GM12875 (cell line): Measurements from ENCODE around the gene NCOR1.

Source experiments
- H3K4me3 ChIP-seq: one replicate; pipeline ENCODE4 v1.5.1; 2011; ENCODE audit warnings: low read depth, low read length, control low read depth
- TF ChIP-seq, protein P1 (sequence below): IDR thresholded peaks from 2 replicates; pipeline ENCODE4 v1.5.1; 2011; ENCODE audit warnings: low read depth, mild to moderate bottlenecking, control low read depth, inconsistent platforms, low read length, moderate library complexity, borderline replicate concordance; ENCODE audit not compliant: insufficient read depth

NCOR1 gene

DNA sequence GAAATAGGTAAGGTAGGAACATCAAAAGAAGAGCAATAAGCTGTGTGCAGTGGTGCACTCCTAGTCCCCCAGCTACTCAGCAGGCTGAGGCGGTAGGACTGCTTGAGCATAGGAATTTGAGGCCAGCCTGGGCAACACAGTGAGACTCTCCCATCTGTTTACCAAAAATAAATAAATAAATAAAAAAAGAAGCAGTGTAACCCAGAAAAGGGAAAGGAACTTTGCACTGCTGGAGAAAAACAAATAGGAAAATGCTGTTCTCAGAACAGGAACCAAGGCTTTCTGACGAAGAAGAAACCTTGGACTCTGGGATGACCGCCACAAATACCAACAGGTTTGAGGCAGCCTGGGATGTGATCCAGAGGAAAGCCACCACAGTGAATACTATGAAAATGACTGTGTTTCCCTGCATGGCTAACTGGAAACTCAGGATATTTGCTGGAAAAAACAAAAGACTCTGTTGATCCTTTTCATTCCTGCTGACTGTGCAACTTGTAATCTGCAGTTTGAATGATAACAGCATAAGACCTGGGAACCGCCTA is 174.6 kb downstream of the NCOR1 start:
- TF ChIP-seq, protein P1, sequence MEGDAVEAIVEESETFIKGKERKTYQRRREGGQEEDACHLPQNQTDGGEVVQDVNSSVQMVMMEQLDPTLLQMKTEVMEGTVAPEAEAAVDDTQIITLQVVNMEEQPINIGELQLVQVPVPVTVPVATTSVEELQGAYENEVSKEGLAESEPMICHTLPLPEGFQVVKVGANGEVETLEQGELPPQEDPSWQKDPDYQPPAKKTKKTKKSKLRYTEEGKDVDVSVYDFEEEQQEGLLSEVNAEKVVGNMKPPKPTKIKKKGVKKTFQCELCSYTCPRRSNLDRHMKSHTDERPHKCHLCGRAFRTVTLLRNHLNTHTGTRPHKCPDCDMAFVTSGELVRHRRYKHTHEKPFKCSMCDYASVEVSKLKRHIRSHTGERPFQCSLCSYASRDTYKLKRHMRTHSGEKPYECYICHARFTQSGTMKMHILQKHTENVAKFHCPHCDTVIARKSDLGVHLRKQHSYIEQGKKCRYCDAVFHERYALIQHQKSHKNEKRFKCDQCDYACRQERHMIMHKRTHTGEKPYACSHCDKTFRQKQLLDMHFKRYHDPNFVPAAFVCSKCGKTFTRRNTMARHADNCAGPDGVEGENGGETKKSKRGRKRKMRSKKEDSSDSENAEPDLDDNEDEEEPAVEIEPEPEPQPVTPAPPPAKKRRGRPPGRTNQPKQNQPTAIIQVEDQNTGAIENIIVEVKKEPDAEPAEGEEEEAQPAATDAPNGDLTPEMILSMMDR: no peak
- H3K4me3 ChIP-seq: no peak overlapping the region

DNA sequence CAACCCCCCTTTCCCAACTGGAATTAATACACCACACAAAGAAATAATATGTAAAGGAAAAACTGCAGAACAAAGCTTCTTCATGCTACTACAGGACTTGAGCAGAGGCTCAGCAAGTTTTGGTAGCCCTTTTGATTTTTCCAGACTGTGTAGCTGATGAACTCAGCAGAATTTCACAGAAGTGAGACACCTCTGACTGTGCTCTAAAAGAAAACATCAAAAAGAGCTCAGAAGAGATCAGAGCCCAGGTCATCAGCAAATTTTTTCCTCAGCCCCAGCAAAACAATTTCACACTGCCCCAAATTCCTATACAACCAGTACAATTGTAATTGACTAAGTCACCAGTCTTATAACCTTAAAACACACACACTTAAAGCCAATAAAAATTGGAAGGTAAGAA is 177.7 kb downstream of the NCOR1 start:
- no peak overlapping the region for H3K4me3 ChIP-seq
- TF ChIP-seq, protein P1: no peak

DNA sequence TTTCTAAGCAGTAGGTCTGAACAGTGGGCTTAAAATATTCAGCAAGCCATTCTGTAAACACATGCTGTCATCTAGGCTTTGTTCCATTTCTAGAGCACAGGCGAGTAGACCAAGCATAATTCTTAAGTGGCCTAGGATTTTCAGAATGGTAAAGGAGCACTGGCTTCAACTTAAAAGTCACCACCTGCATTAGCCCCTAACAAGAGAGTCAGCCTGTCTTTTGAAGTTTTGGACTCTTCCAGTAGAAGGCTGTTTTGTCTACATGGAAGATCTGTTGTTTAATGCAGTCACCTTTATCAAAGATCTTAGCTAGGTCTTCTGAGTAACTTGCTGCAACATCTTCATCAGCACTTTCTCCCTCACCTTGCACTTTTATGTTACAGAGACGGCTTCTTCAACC is 179.1 kb downstream of the NCOR1 start:
- H3K4me3 ChIP-seq: no peak overlapping the region
- TF ChIP-seq, protein P1: no peak

DNA sequence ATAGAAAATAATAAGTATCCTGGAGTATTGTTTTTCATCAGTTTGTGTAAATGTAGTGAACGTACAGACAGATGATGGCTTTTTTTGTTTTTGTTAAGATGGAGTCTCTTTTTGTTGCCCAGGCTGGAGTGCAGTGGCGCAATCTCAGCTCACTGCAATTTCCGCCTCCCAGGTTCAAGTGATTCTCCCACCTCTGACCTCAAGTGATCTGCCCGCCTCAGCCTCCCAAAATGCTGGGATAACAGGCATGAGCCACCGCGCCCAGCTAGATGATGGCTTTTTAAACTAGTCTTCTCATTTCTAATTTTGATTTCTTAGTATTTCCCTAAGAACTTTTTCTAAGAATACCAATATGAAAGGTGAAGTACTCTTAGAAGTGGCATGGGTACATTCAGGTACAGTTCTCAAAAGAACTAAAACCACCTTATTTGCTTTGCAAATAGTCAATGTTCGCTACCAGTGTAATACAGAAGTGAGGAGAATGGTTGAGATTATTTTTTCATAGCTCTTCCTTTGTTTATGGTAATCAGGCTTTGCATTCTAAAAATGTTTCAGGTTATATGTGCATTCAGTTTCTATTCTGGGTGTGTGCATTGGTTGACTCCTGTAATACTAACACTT is 181.5 kb downstream of the NCOR1 start:
- H3K4me3 ChIP-seq: no peak overlapping the region
- TF ChIP-seq, protein P1: no peak

DNA sequence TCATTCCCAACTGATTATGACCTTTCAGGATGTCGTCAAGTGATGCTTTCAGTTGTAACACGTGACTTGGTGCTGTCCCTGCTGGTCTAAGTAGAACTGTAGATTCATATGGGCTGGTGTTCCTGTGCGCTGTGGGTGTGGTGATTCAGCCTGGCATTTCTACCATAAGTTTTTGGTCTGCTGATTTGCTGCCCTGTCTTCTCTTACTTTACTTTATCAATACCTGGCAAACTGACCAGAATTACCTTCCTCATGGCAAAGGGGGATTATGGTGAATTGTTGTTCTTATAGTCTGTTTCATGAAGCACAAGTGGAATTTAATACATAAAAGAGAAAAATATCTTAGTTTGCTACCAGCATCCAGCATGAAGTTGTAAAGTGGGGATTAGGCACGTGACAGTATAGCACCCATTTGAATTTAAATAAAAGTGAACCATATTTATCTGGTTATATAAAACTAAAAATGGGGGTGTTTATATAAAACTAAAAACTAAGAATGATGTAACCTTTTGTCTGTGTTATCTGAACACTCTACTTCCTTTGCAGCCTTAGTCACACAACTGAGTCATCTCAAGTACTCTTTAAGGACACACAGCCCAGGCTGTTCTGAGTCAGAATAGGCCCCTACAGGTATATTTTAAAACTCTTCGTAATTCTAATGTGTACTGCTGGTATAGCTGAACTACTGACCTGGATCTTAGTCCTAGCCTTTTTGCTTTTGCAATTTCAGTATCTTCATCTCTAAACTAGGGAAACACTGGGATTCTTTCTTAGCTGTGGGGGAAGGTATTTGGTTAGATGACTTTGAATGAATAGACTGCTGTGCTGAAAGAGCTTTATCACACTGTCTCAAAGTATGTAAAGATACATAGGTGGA is 187.4 kb downstream of the NCOR1 start:
- H3K4me3 ChIP-seq: no peak overlapping the region

DNA sequence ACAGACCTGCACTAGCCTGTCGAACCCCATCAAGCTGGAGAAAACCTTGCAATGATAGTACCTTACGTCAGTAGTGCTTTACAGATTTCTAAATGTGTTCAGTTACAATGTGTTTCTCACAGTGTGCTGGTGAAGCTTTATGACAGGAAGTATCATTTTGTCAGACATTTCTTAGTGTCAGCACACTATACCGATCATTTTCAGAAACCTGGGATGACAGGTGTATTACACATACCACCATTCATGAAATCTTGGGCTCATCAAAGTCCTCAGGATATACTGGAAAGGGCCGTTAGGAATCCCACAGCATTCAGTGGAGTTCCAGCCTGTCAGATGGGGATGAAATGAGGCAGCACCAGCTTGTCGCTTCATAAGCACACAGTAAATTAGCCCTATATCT is 188.4 kb downstream of the NCOR1 start:
- TF ChIP-seq, protein P1: no peak
- no peak overlapping the region for H3K4me3 ChIP-seq

More for the DNA sequence above, 187.4 kb downstream of the NCOR1 start:
- TF ChIP-seq, protein P1: no peak
